Testis (tissue), 3 donors: Measurements from ENCODE around the gene RAB4B. TPM values are rescaled to one million over a fixed set of nuclear protein-coding genes. Genes with fewer than 3 reads are reported as not detected.
A peak's percentile ranks its signal among the peaks of the same experiment; 100 is the strongest.
"Not testable (repeated sequence)": the region's sequence is repeated elsewhere in the genome, so short reads cannot be mapped to it uniquely, and the experiment has no call there.

ENCODE experiments used
- DNase-seq: peaks from one replicate; pipeline ENCODE4 v3.0.0-alpha.2; 2019
- H3K27ac ChIP-seq, 2 donors: fragments of 200-600 bp; sonication (generic); one replicate each; pipeline ENCODE4 v1.5.1; 2019
- H3K27me3 ChIP-seq: fragments of 200-600 bp; sonication (generic); one replicate; pipeline ENCODE4 v1.5.1; 2019
- H3K36me3 ChIP-seq: fragments of 200-600 bp; sonication (generic); one replicate; pipeline ENCODE4 v1.5.1; 2017; ENCODE audit warnings: low read depth; ENCODE audit errors: missing control alignments
- H3K4me1 ChIP-seq: fragments of 200-600 bp; sonication (generic); one replicate; pipeline ENCODE4 v1.5.1; 2019
- H3K4me3 ChIP-seq, 2 donors: fragments of 200-600 bp; sonication (generic); one replicate each; pipeline ENCODE4 v1.5.1; 2017 to 2019
- H3K9me3 ChIP-seq: fragments of 200-600 bp; sonication (generic); one replicate; pipeline ENCODE4 v1.5.1; 2017
- CTCF ChIP-seq, 3 experiments: fragments of 450-650 bp in 2 of 3; fragments of 200-600 bp in 1 of 3; sonication (generic) in 1 of 3; IDR thresholded peaks; one replicate each; pipeline ENCODE4 v1.5.1; 2016 to 2019; ENCODE audit warnings: antibody characterized with exemption in 3 of 3, mild to moderate bottlenecking in 2 of 3, moderate library complexity in 1 of 3
- POLR2A ChIP-seq: fragments of 450-650 bp; IDR thresholded peaks from one replicate; pipeline ENCODE4 v1.6.1; 2017; ENCODE audit warnings: antibody characterized with exemption, mild to moderate bottlenecking, moderate library complexity
- WGBS, 2 donors: methylation state at CpG; one replicate each; pipeline ENCODE4 v1.1.5; 2018; 5-methylcytosine and 5-hydroxymethylcytosine counted together
- intact Hi-C: fragments of 100-400 bp; cut with DNase I; formaldehyde crosslinking; loops from one replicate; pipeline ENCODE4 v1.15.1; 2023; ENCODE audit warnings: low total_unique reads
- polyA plus RNA-seq: library from polyadenylated mRNA; stranded (reverse); fragments of 350-450 nt; fragmentation: Illumina TruSeq; extraction: RNeasy Lipid Tissue Mini Kit (QIAGEN cat#74804); gene quantifications from one replicate; pipeline ENCODE4 v1.2.3, GENCODE V29; 2014; ENCODE audit warnings: low read depth, low replicate concordance; ENCODE audit not compliant: insufficient read depth
- total RNA-seq, 2 donors: library from RNA; depleted of rRNA; stranded (reverse); fragments of >200 nt; gene quantifications; one replicate each; pipeline ENCODE4 v1.2.3, GENCODE V29; 2016

RAB4B gene
- total and polyA plus RNA-seq, 3 donors from 2014 or later: 44.7 to 49.3 (median 46.7) TPM

- Histone ChIP-seq H3K4me3 (no peak overlapping the region), H3K27ac (peak overlapping the region; percentile 69 to 77), H3K9me3 (no peaks in the 10 kb centered on the region), H3K36me3 (no peaks in the 10 kb centered on the region), H3K4me1 (peaks cover 44% of the 10 kb centered on the region), H3K27me3 (no peaks in the 10 kb centered on the region)
- DNase-seq: peak; percentile 14
- 85 to 90% methylated on average over 21 to 22 of the region's 22 CpGs for WGBS, 2 donors
- intact Hi-C loops: no loop called here
- TF ChIP-seq POLR2A (no peak), CTCF (IDR thresholded peaks at IDR 0.05) (no peak)
Observed at GRCh38 chr19:40822161-40822560, 44.1 kb downstream of the RAB4B start.

GRCh38 chr19:40822704-40823553 lies 44.9 kb downstream of the RAB4B start:
- H3K36me3 ChIP-seq, intact Hi-C loops, H3K4me3 ChIP-seq, H3K9me3 ChIP-seq, H3K27me3 ChIP-seq: not testable (repeated sequence)
- peak; percentile 73 for DNase-seq
- Histone ChIP-seq H3K27ac (peak overlapping the region; percentile 69 to 77), H3K4me1 (peaks cover 42% of the 10 kb centered on the region)
- 27 to 61% methylated on average over 9 of the region's 9 CpGs for WGBS, 2 donors

- H3K36me3 ChIP-seq, H3K4me3 ChIP-seq, H3K27me3 ChIP-seq, intact Hi-C loops, H3K9me3 ChIP-seq: not testable (repeated sequence)
- Histone ChIP-seq H3K4me1 (peaks cover 31% of the 10 kb centered on the region), H3K27ac (peak overlapping the region; percentile 65 to 77)
- peak; percentile 12 for DNase-seq
- WGBS, 2 donors: 87 to 88% methylated on average over 16 of the region's 16 CpGs
Observed at GRCh38 chr19:40824916-40825315, 46.9 kb downstream of the RAB4B start.

- H3K27me3 ChIP-seq, H3K36me3 ChIP-seq, H3K4me3 ChIP-seq, intact Hi-C loops, H3K9me3 ChIP-seq: not testable (repeated sequence)
- peak; percentile 11 for DNase-seq
- 82% methylated on average over 4 of the region's 6 CpGs; no CpG with 5 or more reads in 1 of the 2 donors for WGBS, 2 donors
- peaks cover 38% of the 10 kb centered on the region for H3K4me1 ChIP-seq
- H3K27ac ChIP-seq: peak overlapping the region; percentile 65 to 77
Observed at GRCh38 chr19:40825460-40826095, 47.5 kb downstream of the RAB4B start.

GRCh38 chr19:40826312-40826698 lies 48.3 kb downstream of the RAB4B start:
- intact Hi-C loops, H3K9me3 ChIP-seq, H3K27ac ChIP-seq, H3K27me3 ChIP-seq, H3K4me3 ChIP-seq, H3K36me3 ChIP-seq: not testable (repeated sequence)
- H3K4me1 ChIP-seq: peaks cover 40% of the 10 kb centered on the region
- 57 to 61% methylated on average over 8 to 12 of the region's 14 CpGs for WGBS, 2 donors
- peak; percentile 15 for DNase-seq

- H3K27me3 ChIP-seq, H3K36me3 ChIP-seq, DNase-seq, H3K4me3 ChIP-seq, H3K27ac ChIP-seq, H3K9me3 ChIP-seq, intact Hi-C loops: not testable (repeated sequence)
- 78 to 84% methylated on average over 28 to 29 of the region's 29 CpGs for WGBS, 2 donors
- peaks cover 40% of the 10 kb centered on the region for H3K4me1 ChIP-seq
Observed at GRCh38 chr19:40826699-40827385, 48.8 kb downstream of the RAB4B start.
